Measurements from ENCODE around the gene CBX2.

GRCh38 chr17:79752175-79752574 lies 25.8 kb upstream of the CBX2 start:
- TF ChIP-seq PATZ1 (CRISPR knock-in tag; IDR thresholded peaks at IDR 0.05; ENCODE audit: borderline replicate concordance) (no peak), ZNF70 (CRISPR knock-in tag; IDR thresholded peaks at IDR 0.05) (no peak), ZNF8 (CRISPR knock-in tag; IDR thresholded peaks at IDR 0.05) (no peak), CSDC2 (CRISPR knock-in tag; IDR thresholded peaks at IDR 0.05) (no peak), ISL1 (CRISPR knock-in tag; IDR thresholded peaks at IDR 0.05) (no peak), ARNTL (CRISPR knock-in tag; IDR thresholded peaks at IDR 0.05; ENCODE audit: borderline replicate concordance, low read depth) (no peak)
- TF ChIP-seq, protein P1, sequence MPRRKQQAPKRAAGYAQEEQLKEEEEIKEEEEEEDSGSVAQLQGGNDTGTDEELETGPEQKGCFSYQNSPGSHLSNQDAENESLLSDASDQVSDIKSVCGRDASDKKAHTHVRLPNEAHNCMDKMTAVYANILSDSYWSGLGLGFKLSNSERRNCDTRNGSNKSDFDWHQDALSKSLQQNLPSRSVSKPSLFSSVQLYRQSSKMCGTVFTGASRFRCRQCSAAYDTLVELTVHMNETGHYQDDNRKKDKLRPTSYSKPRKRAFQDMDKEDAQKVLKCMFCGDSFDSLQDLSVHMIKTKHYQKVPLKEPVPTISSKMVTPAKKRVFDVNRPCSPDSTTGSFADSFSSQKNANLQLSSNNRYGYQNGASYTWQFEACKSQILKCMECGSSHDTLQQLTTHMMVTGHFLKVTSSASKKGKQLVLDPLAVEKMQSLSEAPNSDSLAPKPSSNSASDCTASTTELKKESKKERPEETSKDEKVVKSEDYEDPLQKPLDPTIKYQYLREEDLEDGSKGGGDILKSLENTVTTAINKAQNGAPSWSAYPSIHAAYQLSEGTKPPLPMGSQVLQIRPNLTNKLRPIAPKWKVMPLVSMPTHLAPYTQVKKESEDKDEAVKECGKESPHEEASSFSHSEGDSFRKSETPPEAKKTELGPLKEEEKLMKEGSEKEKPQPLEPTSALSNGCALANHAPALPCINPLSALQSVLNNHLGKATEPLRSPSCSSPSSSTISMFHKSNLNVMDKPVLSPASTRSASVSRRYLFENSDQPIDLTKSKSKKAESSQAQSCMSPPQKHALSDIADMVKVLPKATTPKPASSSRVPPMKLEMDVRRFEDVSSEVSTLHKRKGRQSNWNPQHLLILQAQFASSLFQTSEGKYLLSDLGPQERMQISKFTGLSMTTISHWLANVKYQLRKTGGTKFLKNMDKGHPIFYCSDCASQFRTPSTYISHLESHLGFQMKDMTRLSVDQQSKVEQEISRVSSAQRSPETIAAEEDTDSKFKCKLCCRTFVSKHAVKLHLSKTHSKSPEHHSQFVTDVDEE (CRISPR knock-in tag; IDR thresholded peaks at IDR 0.05): no peak
